Breast epithelium (tissue), 3 donors: ENCODE measurements around the gene TIRAP.

Experiments used
- CTCF ChIP-seq, 3 donors: fragments of 450-650 bp; IDR thresholded peaks; one replicate each; pipeline ENCODE4 v1.5.1; 2016 to 2017; ENCODE audit warnings: antibody characterized with exemption in 3 of 3, mild to moderate bottlenecking in 3 of 3, moderate library complexity in 3 of 3
- POLR2A ChIP-seq: fragments of 450-650 bp; IDR thresholded peaks from one replicate; pipeline ENCODE4 v1.6.1; 2016; ENCODE audit warnings: antibody characterized with exemption, mild to moderate bottlenecking, moderate library complexity
- POLR2AphosphoS5 ChIP-seq, 3 donors: sonication (generic); formaldehyde crosslinking; IDR thresholded peaks; one replicate each; pipeline ENCODE4 v1.6.1; 2017; ENCODE audit warnings: antibody characterized with exemption in 3 of 3

GRCh38 chr11:126254819-126255218, 28.1 kb upstream of the TIRAP start:
- TF ChIP-seq CTCF (IDR thresholded peaks at IDR 0.05), result no peak
- TF ChIP-seq POLR2A, result no peak
- TF ChIP-seq POLR2AphosphoS5 (IDR thresholded peaks at IDR 0.05), result no peak
